ENCODE data around the gene TMCO4.

The TMCO4 gene

GRCh38 chr1:19712928-19713327 lies 86.8 kb downstream of the TMCO4 start:
- no peak for DNase-seq

GRCh38 chr1:19710825-19711611 lies 88.7 kb downstream of the TMCO4 start:
- DNase-seq, result no peak

GRCh38 chr1:19709260-19709793 lies 90.4 kb downstream of the TMCO4 start:
- DNase-seq, result no peak

GRCh38 chr1:19708567-19709110 lies 91.1 kb downstream of the TMCO4 start:
- no peak for DNase-seq

DNA sequence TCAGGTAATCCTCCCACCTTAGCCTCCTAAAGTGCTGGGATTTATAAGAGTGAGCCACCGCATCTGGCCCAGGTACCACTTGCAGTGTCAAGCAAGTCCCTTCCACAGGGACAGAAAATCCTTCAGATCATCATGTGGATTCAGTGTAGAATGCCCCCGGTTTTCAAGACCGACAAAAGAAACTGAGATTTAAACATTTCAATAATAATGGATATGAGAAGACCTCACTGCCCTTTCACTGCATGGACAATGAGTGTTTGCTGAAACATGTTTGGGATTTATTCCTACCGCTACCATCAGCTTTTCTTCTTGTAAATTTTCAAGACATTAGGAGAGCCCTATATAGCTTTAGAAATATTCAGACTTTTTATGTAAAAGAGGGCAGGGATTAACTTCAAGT lies 93.6 kb downstream of the TMCO4 start:
- DNase-seq, result no peak

GRCh38 chr1:19705464-19705863 lies 94.3 kb downstream of the TMCO4 start:
- no peak for DNase-seq

DNA sequence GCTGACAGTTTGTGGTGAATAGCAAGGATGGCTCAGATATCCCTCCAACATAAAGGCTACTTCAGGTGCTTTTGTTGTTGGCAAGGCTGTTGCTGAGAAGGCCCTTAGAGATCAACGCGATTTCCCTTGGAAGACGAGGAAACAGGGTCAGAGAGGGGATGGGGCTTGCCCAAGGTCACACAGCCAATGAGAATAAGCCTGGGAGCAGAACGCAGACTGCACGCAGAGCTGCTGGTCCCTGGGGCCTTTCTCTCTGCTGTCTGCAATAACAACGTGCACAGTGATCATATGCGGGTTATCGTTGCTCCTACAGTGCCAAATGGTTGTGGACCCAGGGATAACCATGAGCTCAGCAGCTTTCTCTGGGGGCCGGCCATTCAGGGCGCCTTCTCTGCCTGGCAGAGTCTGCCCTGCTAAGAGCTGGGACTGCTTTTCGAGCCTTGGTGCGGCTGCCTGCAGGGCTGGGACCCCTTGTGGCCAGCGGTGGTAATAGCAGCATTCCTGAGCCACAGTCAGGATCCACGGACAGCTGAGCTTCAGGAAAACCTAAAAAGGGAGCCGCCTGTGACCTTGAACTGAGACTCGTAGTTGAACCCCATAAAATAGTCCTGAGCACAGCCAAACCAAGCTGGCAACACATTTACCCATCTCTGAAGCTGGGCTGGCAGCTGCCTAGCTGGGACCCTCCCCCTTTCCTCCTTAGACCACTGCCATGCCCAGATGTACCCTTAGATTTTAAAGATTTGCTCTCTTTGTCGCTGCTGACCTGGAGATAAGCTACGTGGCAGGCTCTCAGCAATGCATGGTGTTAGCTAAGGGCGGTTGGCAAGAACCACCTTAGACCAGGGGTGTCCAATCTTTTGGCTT lies 95.2 kb downstream of the TMCO4 start:
- DNase-seq, result peak in 12 of 14 donors; percentile 4 to 60 (median 34)

GRCh38 chr1:19703280-19703679 lies 96.4 kb downstream of the TMCO4 start:
- DNase-seq, result no peak

DNA sequence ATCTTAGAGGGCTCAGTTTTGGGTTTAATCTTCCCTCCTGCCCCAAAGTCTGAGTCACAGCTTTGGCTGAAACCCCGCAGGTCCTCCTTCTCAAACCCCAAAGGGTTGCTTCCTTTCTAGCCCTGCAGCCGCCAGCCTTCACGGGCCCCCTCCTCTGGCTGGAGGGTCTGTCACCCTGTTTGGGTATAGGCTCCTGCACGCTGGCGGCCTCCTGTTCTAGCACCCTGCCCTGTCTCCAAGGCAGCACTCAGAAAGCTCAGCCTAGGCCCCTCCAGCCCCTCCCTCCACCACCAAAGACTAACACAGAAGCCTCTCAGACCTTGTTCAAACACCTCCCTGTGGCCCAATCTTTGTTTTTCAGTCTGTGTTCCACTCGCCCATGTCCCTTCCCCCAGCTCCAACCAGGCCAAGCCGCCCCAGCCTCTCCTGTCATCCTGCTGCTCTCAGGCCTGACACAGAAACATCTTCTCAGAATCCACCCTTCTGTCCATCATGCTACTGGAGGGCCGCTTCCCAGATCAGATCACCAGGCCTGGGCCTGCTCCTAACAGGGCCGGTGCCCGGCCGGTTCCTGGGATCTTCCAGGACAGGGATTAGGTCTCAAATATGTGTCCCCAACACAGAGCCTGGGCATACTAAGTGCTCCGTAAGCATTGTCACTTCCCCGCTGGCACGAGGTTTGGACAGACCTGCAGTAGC lies 99.5 kb downstream of the TMCO4 start:
- no peak for DNase-seq

GRCh38 chr1:19698181-19698580 lies 101.5 kb downstream of the TMCO4 start:
- DNase-seq, result no peak

DNA sequence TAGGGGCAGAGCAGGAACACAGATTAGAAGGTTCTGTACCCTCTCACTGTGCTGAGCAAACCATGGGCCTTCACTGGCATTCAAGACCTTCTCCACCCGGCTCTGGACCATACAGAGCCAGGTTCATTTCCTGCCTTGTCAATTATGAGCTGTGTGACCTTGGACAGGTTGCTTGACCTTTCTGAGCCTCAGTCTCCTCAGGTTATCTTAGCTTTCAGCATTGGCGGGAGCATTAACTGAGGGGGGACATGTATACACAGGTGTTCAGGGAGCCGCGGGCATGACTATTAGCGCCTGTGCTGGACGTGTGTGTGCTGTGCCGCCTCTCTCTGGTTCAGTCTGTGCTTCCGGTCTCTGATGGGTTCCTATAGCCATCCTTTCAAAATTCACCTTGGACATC lies 102.9 kb downstream of the TMCO4 start:
- DNase-seq, result no peak

DNA sequence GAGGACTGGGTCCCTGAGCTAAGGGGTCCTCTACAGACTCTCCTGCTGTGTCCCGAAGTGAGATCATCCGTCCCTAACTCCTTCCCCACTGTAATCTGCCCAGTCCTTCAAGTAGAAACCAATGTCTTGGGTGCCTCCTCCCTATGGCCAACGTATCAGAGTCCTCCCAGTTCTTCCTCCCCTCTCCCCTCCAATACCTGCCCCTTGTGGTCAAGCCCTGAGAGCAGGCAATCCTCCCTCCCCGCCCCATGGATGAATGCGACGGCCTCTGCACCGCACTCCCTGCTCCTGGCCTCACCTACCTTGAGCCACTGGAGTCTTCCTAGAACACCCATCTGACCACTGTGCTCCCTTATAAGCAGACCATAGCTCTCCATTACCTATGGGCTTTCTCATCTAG lies 103.9 kb downstream of the TMCO4 start:
- no peak for DNase-seq

DNA sequence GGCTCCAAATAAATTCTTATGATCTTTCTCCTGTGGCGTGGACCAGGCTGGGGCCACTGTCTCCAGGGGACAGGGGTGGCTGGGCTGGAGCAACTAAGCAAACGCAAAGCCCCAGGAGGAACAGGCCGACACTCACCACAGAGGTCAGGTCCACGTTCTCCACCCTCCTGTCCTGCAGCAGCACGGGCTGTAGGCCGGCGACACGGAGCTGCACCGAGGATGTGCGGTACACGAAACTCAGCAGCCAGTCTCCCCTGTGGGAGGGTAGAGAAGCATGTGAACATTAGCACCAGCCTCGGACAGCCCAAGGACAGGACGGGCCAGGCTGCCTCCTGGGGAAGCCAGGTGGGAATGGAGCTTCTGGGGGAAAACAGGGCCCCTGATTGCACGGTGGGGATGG lies 105.4 kb downstream of the TMCO4 start:
- no peak for DNase-seq

DNA sequence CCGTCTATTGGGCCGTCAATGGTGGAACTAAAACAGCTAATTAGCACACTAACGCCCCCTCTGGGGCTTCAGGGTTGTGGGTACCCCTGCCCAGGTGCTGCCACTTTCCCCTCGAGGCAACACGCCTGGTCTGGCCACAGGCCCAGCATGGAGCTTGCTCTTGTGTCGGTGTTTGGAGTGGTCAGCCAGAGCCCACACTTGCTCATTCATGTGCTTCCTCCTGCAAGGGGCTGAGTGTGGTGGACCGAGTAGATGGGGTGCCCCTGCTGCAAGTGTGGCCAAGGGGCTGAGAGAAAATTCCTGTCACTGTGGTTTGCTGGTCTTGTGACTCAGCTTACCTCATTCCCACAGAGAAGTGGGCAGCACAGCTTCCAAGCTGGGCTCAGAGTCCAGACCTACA lies 109.4 kb downstream of the TMCO4 start:
- DNase-seq, result no peak

GRCh38 chr1:19689856-19690255 lies 109.9 kb downstream of the TMCO4 start:
- no peak for DNase-seq

- no peak for DNase-seq
These were observed 110.5 kb downstream of the TMCO4 start for GRCh38 chr1:19689085-19689757.

- no peak for DNase-seq
These were observed 111.5 kb downstream of the TMCO4 start for GRCh38 chr1:19688041-19688842.

GRCh38 chr1:19687414-19687813 lies 112.3 kb downstream of the TMCO4 start:
- no peak for DNase-seq

DNA sequence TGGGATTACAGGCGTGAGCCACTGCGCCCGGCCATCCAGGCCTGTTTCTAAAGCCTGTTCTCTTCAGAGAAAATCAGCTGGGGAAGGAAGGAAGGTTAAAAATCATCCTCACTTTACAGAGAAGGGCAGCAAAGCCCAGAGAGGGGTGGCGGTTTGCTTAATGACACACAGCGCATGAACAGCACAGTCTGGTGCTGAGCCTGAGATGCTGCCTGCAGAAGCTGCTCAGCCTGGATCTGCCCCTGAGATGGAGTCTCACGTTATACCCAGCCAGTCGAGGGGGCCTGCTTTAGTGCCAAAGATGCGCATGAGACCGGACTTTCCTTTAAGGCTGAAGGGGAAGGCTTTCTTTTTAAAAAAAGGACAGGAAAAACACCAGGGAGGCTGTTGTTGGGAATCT lies 113.7 kb downstream of the TMCO4 start:
- DNase-seq, result no peak

DNA sequence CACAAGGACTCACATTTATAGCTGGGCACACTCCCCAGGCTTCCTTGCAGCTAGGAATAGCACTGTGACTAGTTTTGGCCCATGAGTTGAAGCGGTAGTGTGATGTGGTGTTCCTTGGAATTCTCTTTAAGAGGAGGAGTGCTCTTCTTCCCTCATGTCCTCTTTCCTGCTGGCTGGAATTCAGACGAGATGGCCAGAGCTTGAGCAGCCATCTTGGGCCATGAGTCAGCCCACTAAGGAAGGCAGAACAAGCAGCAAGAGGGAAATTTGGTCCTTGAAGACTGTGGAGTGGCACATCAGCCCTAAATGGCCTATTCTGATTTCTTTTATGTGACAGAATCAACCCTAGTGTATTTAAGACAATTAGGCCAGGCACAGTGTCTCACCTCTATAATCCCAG lies 115.0 kb downstream of the TMCO4 start:
- DNase-seq, result no peak

- no peak for DNase-seq
These were observed 116.4 kb downstream of the TMCO4 start for GRCh38 chr1:19683351-19683750.
